Stimulated activated CD8-positive, alpha-beta memory T cell treated with anti-CD3 and anti-CD28 coated beads, Interleukin-2, amount 100 ng/mL, for 48 hours (primary cell): ENCODE measurements around the gene SMIM30.

Experiments
- DNase-seq, 2 donors: peaks; one replicate each; pipeline ENCODE4 v3.0.0-alpha.2; 2020; ENCODE audit warnings: low read depth in 2 of 2

Gene SMIM30

DNA sequence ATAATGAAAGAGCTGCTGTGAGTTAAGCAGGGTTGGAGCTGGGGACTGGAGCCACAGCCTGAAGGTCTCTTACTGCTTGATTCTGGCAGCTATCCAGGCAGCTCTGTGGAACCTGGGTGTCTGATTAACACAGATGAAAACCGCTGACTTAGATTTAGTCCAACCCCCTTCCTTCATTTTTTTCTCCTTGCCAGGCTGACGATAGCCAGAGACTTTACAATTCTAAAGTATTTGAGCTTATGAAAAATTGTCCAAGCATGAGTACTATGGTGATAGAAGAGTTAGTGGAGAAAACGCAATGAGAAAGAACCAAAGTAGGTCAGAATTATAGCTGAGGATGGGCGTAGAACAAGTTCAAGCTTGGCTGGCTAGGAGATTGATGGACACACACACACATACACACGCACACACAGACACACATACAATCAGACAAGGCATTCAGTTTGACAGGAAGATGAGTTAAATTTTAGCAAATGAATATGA, 18.2 kb downstream of the SMIM30 start:
- DNase-seq = no peak

DNA sequence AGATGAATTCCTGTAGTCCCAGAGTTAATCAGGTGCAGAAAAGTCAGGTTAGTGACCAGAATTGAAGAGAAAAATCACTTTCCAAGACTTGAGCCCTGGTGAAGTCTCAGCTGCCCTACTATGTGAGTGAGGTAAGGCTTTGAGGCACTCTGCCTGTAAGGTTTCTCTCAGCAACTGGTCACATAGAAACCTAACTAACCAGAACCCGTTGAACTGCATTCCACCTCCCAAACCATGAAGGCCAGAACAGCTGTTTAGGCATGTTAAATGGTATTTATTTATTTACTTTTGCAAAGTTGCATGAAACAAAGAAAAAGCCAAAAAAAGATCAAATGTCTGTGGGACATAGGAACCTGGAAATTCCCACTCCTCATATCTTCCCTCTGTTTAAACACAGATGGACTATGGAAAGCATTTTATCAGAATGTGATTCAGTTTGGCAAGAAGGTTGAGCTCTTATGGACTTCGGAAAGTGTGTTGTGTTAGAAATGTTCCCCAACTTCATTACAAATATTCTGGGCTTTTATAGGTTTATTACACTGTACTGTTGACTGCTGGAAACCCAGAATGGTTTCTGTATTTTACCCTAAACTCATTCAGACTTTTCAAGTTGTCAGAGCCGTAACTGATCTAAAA, 19.0 kb downstream of the SMIM30 start:
- DNase-seq = no peak

GRCh38 chr7:113094517-113095249, 23.7 kb downstream of the SMIM30 start:
- DNase-seq = no peak

- DNase-seq = no peak
Observed at GRCh38 chr7:113093561-113093960, 24.8 kb downstream of the SMIM30 start.

DNA sequence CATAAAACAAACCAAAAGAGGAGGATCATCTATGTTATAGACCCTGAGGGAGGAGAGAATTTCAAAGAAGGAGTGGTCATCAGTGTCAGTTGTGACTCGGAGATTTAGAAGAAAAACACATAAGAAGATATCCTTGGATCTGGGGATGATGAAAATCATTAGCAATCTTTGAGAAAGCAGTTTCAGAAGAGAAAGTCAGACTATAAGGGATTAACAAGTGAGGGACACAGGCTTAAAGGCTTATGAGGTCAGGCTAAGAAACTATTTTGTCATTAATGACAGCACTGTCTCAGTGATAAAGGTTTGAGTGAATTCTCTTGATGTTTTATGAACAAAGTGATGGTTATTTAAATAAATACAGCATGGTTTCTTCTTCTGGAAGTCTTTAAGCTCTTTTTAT, 25.6 kb downstream of the SMIM30 start:
- no peak for DNase-seq

- no peak for DNase-seq
Observed at GRCh38 chr7:113087071-113087998, 31.0 kb downstream of the SMIM30 start.

DNA sequence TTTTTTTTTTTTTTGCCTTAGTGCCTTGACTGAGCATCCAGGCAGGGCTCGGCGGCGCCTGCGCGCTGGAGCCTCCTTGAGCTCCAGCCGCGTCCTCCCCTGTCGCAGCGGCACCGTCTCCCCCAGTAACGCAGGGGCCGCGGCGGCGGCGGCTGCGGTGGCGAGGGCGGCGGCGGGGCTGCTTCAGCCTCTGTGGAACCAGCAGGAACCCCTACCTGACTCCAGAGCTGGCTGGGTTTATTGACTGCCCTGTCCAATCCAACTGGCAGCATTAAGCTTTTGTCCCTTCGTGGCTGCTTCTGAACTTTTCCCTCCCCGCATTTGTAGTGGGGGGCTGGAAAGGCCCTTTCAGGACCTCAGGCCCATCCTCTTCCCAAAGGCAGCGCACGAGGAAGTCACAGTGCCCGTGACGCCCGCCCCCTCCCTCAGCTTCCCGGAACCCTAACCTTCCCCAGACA, 31.9 kb downstream of the SMIM30 start, which contains the start of gene GPR85:
Gene GPR85 (minus strand): TSS at position 397 of the 458 bp plus-strand sequence. CDS start 2,106 bp downstream, outside the sequence.
- DNase-seq = peak in 1 of 2 donors; percentile 21

DNA sequence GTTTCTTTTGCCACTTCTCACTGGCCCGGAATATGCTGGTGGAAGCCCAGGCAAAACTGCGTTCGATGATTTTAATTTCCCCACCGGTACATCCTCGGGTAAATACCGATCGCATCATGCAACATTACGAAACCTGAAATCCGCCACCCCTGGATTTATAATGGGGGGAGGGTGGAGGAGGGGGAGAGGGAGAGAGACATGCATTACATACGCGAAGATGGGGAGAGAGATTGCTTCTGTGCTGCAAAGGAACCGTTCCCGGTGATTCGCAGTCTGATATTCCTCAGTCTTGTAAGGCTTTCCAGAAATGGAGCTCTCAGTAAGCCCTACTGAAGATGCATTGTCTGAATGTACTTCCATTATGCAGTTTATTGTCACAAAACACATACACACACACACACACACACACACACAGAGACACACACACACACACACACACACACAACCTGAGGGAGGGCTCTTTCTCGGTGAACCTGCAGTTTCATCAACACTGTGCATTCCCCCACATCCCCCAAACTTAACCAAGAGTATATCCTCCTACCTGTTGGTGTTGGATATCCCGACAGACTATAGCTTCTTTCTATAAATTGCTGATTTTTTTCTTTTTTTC, 32.5 kb downstream of the SMIM30 start:
- no peak for DNase-seq

DNA sequence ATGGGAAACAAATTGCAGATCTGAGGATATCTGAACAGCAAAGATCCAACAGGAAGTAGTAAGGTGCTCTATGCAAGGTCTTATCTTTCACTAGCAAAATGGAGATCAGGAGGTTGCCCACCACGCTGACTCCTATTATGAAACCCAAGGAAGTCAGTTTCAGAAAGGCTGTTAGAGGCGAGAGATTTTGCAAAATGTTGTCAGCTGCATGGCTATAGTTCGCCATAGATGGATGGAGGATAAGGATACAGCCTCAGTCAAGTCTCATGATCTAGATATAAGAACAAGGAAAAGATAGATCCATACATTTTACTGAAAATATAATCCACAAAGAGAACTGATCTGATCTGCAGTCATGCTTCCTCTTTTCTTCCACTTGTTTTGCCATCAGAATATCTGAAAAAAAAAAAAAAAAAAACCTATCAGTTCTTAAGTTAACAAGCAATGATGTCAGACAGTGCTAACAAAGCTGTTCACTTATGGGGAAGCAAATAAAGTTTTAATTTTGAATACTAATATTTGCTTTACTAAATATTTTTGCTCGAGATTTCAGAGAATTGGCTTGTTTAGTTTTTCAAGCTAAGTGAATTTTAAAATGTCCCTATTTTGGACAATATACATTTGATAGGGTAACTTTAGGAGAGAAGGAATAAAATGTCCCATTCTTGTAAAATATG, 33.7 kb downstream of the SMIM30 start:
- no peak for DNase-seq

DNA sequence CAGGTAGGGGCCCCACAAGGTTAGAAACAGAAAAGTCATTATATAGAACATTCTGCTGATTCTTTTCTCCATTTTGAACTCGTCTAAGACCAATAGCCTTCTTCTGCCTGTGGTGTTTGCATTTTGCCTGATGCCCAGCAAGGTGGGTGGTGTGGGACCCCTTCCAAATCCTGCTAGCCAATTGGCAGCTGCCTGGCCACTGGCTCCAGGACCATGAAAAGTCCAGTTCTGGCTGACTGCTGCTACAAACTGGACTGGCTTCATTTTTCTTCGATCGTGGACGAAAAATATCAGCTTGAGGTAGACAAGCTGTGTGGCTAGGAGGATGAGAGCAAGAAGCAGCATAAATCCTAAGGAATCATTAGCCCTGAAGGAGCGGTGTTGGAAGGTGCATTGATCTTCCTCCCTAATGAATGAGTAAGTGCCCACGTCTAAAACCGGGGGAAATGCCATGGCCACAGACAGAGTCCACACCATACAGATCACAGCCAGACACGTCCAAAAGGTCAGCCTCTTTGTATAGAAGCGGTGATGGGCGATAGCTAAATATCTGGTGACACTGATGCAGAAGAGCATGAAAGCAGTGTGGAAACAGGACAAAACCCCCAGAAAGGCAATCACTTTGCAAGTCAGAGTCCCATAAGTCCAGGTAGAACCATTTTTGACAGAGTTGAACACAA, 34.4 kb downstream of the SMIM30 start:
- DNase-seq = no peak

DNA sequence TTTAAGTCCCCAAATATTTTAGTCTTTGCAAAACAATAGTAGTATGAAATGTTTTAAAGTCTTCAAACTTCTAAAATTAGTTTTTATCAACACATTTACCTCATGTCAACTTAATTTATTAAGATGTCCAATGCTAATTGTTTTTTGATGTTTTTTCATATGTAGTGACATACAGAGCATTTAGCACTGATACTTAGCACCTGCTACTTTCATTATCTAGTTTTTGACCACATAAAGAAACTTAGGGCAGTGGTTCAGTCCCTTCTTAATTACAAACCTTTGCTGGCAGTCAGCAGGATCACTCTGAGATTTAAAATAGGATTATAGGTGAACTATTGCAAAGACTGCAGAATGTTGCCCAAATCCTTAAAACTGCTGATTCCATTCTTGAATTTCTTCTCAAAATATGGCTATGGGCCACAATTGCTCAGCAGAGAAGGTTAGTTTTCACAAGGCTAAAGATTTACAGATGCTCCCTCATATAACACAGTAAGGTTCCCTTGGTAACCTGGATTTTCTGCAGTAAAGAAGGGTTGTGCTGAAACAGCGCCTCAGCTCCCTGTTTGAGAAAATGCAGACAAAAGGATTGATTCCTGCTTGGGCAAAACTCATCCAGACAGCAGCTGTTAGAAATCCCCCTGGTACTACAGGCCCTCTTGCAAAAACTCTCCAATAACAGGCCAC, 35.1 kb downstream of the SMIM30 start:
- DNase-seq = no peak

DNA sequence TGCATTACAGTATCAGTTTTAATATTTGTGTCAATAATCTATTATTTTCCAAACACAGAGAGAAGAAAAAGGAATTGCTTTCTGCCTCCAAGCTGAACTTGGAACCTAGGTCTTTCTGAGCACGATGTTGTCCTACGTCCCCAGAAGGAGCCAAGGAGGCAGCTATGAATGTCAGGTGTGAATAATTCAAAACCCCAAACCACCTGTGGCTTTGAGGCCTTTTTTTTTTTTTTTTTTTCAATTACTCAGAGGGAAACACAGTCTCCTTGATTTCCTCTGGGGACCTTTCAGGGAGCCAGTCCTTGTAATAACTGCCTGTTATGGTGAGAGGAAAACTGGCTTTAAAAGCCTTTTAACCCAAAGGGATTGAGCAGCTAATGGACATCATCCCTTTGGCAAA, 40.0 kb downstream of the SMIM30 start:
- no peak for DNase-seq

GRCh38 chr7:113076703-113077102, 41.7 kb downstream of the SMIM30 start:
- DNase-seq = no peak

- no peak for DNase-seq
Observed at GRCh38 chr7:113071465-113071864, 46.9 kb downstream of the SMIM30 start.
